B cell (primary cell): ENCODE data around the gene IQCH. TPM values are rescaled to one million over a fixed set of nuclear protein-coding genes. Genes with fewer than 3 reads are reported as not detected.
"Not testable (repeated sequence)": the region's sequence is repeated elsewhere in the genome, so short reads cannot be mapped to it uniquely, and the experiment has no call there.

Source experiments
- ATAC-seq: fragments of 200-7000 bp; cut with Tn5 transposase; one replicate; pipeline ENCODE4 v1.10.0; 2021; ENCODE audit warnings: low read depth, mild to moderate bottlenecking, moderate number of reproducible peaks, moderate library complexity
- CTCF ChIA-PET: fragments of 350-600 bp; sonication (Branson Sonifier 250); formaldehyde crosslinking; loops from one replicate; lab custom pipeline; 2021; ENCODE audit warnings: antibody characterized with exemption, inconsistent platforms; lab: Charles Lee
- POLR2A ChIA-PET: fragments of 350-600 bp; sonication (Branson Sonifier 250); formaldehyde crosslinking; loops from one replicate; lab custom pipeline; 2021; ENCODE audit warnings: antibody characterized with exemption; lab: Charles Lee
- DNase-seq: peaks from one replicate; pipeline ENCODE4 v3.0.0; 2013
- H2AFZ ChIP-seq: 2 replicates; pipeline ENCODE4 v1.6.1; 2012; ENCODE audit warnings: mild to moderate bottlenecking, low read depth, low read length; ENCODE audit not compliant: insufficient read depth, poor library complexity, severe bottlenecking
- H3K27ac ChIP-seq, 2 donors: 1 replicate in 1 of 2; 2 replicates in 1 of 2; pipeline ENCODE4 v1.5.1; 2012 to 2013; ENCODE audit warnings: low read length in 2 of 2, mild to moderate bottlenecking in 2 of 2, moderate library complexity in 1 of 2
- H3K27me3 ChIP-seq, 4 experiments: fragments of 200-600 bp in 1 of 4; sonication (generic) in 1 of 4; replicated peaks in 1 of 4; 1 replicate in 2 of 4; 2 replicates in 2 of 4; pipeline versions ENCODE4 v1.6.1 to v1.7.0; 2013 to 2016; ENCODE audit warnings: low read length in 3 of 4, mild to moderate bottlenecking in 2 of 4, mixed read lengths in 1 of 4, moderate library complexity in 1 of 4; ENCODE audit not compliant: insufficient read depth in 4 of 4, control insufficient read depth in 3 of 4; ENCODE audit errors: control extremely low read depth in 1 of 4
- H3K36me3 ChIP-seq, 2 experiments: replicated peaks in 1 of 2; 1 replicate in 1 of 2; 2 replicates in 1 of 2; pipeline versions ENCODE4 v1.6.1 to v1.7.1; 2013; ENCODE audit warnings: low read length in 1 of 2; ENCODE audit not compliant: insufficient read depth in 2 of 2, control insufficient read depth in 1 of 2; ENCODE audit errors: control extremely low read depth in 1 of 2, extremely low read depth in 1 of 2
- H3K4me1 ChIP-seq, 2 donors: fragments of 200-600 bp in 1 of 2; sonication (generic) in 1 of 2; 1 replicate in 1 of 2; 2 replicates in 1 of 2; pipeline versions ENCODE4 v1.5.1 to v1.6.1; 2013 to 2017; ENCODE audit warnings: low read length in 2 of 2; ENCODE audit not compliant: control insufficient read depth in 2 of 2, insufficient read depth in 2 of 2
- H3K4me2 ChIP-seq: replicated peaks from 2 replicates; pipeline ENCODE3; 2012; ENCODE audit warnings: mild to moderate bottlenecking, low read depth, low read length; ENCODE audit not compliant: poor library complexity, severe bottlenecking
- H3K4me3 ChIP-seq, 5 experiments: fragments of 200-600 bp in 1 of 5; sonication (generic) in 1 of 5; 1 replicate in 3 of 5; 2 replicates in 2 of 5; pipeline versions ENCODE4 v1.5.1 to v1.7.0; 2011 to 2016; ENCODE audit warnings: low read length in 4 of 5, mild to moderate bottlenecking in 4 of 5, low read depth in 2 of 5, control low read depth in 1 of 5, moderate library complexity in 1 of 5; ENCODE audit not compliant: insufficient read depth in 1 of 5; ENCODE audit errors: control extremely low read depth in 1 of 5, extremely low read depth in 1 of 5
- H3K79me2 ChIP-seq: fragments of 200-600 bp; sonication (generic); one replicate; pipeline ENCODE4 v1.6.0; 2016; ENCODE audit warnings: low read length; ENCODE audit not compliant: control insufficient read depth, insufficient read depth
- H3K9ac ChIP-seq: fragments of 200-600 bp; sonication (generic); 2 replicates; pipeline ENCODE4 v1.6.1; 2017; ENCODE audit warnings: mild to moderate bottlenecking, low read length, moderate library complexity
- H3K9me3 ChIP-seq, 3 donors: one replicate each; pipeline versions ENCODE4 v1.6.1 to v1.7.1; 2013; ENCODE audit warnings: low read length in 2 of 3; ENCODE audit not compliant: control insufficient read depth in 2 of 3, insufficient read depth in 1 of 3; ENCODE audit errors: control extremely low read depth in 1 of 3
- H4K20me1 ChIP-seq: 2 replicates; pipeline ENCODE4 v1.6.0; 2012; ENCODE audit warnings: mild to moderate bottlenecking, low read length; ENCODE audit not compliant: insufficient read depth, control insufficient read depth, poor library complexity, severe bottlenecking
- H3K27ac Mint-ChIP-seq: one replicate; pipeline ENCODE4 v1.8.0; 2021; ENCODE audit warnings: mixed read lengths
- H3K27me3 Mint-ChIP-seq: one replicate; pipeline ENCODE4 v1.8.0; 2021; ENCODE audit warnings: mixed read lengths
- H3K4me1 Mint-ChIP-seq: one replicate; pipeline ENCODE4 v1.8.0; 2021; ENCODE audit warnings: mixed read lengths
- H3K4me3 Mint-ChIP-seq: one replicate; pipeline ENCODE4 v1.8.0; 2021; ENCODE audit warnings: mixed read lengths
- H3K9me3 Mint-ChIP-seq: one replicate; pipeline ENCODE4 v1.8.0; 2022; ENCODE audit warnings: mixed read lengths; ENCODE audit not compliant: insufficient read depth
- EZH2 ChIP-seq: IDR thresholded peaks from 2 replicates; pipeline ENCODE4 v1.6.1; 2012; ENCODE audit warnings: borderline replicate concordance, low read depth, mild to moderate bottlenecking, moderate library complexity, low read length; ENCODE audit not compliant: insufficient read depth, poor library complexity, severe bottlenecking
- WGBS: methylation state at CpG from one replicate; pipeline ENCODE4 v1.1.5; 2013; ENCODE audit warnings: missing lambda C conversion rate; ENCODE audit not compliant: insufficient coverage; 5-methylcytosine and 5-hydroxymethylcytosine counted together
- intact Hi-C: fragments of 100-400 bp; cut with micrococcal nuclease; formaldehyde crosslinking; loops from one replicate; pipeline ENCODE4 v1.10.0; 2022
- polyA plus RNA-seq: library from polyadenylated mRNA; depleted of rRNA; stranded (reverse); fragments of >200 nt; gene quantifications from 2 replicates; pipeline ENCODE4 v1.2.3, GENCODE V29; 2012
- total RNA-seq, 2 donors: library from RNA; stranded (reverse); fragments of 120-200 nt in 1 of 2; gene quantifications; 1 replicate in 1 of 2; 2 replicates in 1 of 2; pipeline versions ENCODE4 v1.2.3 to v1.2.4, GENCODE V29; 2013 to 2022
- TF ChIP-seq, protein P1 (sequence below): fragments of 200-600 bp; IDR thresholded peaks from one replicate; pipeline ENCODE4 v1.8.0; 2022; ENCODE audit warnings: antibody characterized with exemption, mild to moderate bottlenecking

Gene IQCH
- total and polyA plus RNA-seq, 2 donors (not counting 1 experiment from before 2014, with no cell fraction given): 1.6 TPM; not detected in 1

DNA sequence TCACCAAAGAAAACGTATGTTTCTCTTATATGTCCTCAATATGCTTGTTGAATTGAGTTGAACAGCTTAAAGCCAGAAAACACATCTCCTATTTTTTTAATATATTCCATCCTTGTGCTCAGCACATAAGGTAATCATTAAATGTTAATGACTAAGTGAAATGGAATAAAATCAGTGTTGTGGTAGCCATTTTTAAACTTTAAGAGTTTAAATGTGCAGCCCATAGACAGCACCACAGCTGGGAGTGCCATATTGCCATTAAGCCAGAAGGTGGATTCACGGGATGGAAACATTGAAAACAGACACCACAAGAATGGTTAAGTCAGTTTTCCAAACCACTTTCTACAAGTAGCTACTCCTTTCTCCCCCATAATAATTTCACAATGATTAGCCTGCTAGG lies 189.5 kb downstream of the IQCH start:
- Histone ChIP-seq H3K36me3 (no peaks in the 10 kb centered on the region), H3K9ac (no peak overlapping the region), H4K20me1 (no peaks in the 10 kb centered on the region), H3K9me3 (no peaks in the 10 kb centered on the region), H3K4me3 (no peak overlapping the region), H3K4me2 (no peak overlapping the region), H3K27ac (no peak overlapping the region), H3K27me3 (no peaks in the 10 kb centered on the region), H2AFZ (no peak overlapping the region), H3K4me1 (no peaks in the 10 kb centered on the region), H3K79me2 (no peaks in the 10 kb centered on the region)
- no peak for DNase-seq
- CTCF ChIA-PET: interaction anchor here (1.2 kb wide), 1 partner anchor 13 kb away, joined by 3 read pairs; no protein-coding TSS in a partner anchor
- TF ChIP-seq EZH2: no peak
- TF ChIP-seq, protein P1, sequence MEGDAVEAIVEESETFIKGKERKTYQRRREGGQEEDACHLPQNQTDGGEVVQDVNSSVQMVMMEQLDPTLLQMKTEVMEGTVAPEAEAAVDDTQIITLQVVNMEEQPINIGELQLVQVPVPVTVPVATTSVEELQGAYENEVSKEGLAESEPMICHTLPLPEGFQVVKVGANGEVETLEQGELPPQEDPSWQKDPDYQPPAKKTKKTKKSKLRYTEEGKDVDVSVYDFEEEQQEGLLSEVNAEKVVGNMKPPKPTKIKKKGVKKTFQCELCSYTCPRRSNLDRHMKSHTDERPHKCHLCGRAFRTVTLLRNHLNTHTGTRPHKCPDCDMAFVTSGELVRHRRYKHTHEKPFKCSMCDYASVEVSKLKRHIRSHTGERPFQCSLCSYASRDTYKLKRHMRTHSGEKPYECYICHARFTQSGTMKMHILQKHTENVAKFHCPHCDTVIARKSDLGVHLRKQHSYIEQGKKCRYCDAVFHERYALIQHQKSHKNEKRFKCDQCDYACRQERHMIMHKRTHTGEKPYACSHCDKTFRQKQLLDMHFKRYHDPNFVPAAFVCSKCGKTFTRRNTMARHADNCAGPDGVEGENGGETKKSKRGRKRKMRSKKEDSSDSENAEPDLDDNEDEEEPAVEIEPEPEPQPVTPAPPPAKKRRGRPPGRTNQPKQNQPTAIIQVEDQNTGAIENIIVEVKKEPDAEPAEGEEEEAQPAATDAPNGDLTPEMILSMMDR: no peak
- no peak overlapping the region for H3K4me3 Mint-ChIP-seq
- POLR2A ChIA-PET: no interaction called here
- no peak for ATAC-seq
- H3K27me3 Mint-ChIP-seq: no peaks in the 10 kb centered on the region
- H3K9me3 Mint-ChIP-seq: peaks cover 2% of the 10 kb centered on the region
- no peaks in the 10 kb centered on the region for H3K4me1 Mint-ChIP-seq
- 100% methylated on average over 1 of the region's 2 CpGs for WGBS
- intact Hi-C loops: no loop called here
- no peak overlapping the region for H3K27ac Mint-ChIP-seq

DNA sequence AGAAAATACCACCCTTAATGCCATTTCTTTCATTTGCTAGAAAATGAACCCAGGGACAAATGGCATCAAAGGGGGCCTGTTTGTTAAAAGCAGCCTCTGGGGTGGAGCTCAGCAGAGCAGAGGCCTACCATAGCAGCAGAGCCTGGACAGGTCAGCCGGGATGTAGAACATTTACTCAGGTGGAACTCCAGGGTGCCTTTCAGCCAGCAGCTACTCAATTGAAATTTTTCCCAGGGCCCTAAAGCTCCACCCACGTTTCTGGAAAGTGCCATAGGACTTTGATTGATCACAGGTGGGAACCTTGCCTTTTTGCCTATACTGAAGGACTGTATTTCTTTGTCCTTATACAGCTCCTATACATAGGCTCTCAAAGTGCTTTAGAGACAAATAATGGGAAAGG lies 191.9 kb downstream of the IQCH start:
- WGBS: 100% methylated on average over 2 of the region's 2 CpGs
- H3K36me3 ChIP-seq: no peaks in the 10 kb centered on the region
- H3K27ac Mint-ChIP-seq: no peak overlapping the region
- ATAC-seq (no peak), DNase-seq (no peak)
- H3K9ac ChIP-seq: no peak overlapping the region
- no peak for TF ChIP-seq EZH2
- TF ChIP-seq, protein P1: no peak
- H3K4me1 ChIP-seq: no peaks in the 10 kb centered on the region
- peaks cover 2% of the 10 kb centered on the region for H3K9me3 Mint-ChIP-seq
- H3K9me3 ChIP-seq: no peaks in the 10 kb centered on the region
- no peak overlapping the region for H2AFZ ChIP-seq
- CTCF ChIA-PET: interaction anchor here (0.9 to 3.0 kb wide), 2 partner anchors 11 to 13 kb away, joined by 3 to 12 read pairs; no protein-coding TSS in a partner anchor
- H3K4me1 Mint-ChIP-seq: no peaks in the 10 kb centered on the region
- no peaks in the 10 kb centered on the region for H3K27me3 Mint-ChIP-seq
- no peak overlapping the region for H3K4me2 ChIP-seq
- H3K4me3 Mint-ChIP-seq: no peak overlapping the region
- no peak overlapping the region for H3K4me3 ChIP-seq
- intact Hi-C loops: no loop called here
- POLR2A ChIA-PET: no interaction called here
- no peaks in the 10 kb centered on the region for H3K79me2 ChIP-seq
- no peaks in the 10 kb centered on the region for H4K20me1 ChIP-seq
- H3K27me3 ChIP-seq: no peaks in the 10 kb centered on the region
- H3K27ac ChIP-seq: no peak overlapping the region

DNA sequence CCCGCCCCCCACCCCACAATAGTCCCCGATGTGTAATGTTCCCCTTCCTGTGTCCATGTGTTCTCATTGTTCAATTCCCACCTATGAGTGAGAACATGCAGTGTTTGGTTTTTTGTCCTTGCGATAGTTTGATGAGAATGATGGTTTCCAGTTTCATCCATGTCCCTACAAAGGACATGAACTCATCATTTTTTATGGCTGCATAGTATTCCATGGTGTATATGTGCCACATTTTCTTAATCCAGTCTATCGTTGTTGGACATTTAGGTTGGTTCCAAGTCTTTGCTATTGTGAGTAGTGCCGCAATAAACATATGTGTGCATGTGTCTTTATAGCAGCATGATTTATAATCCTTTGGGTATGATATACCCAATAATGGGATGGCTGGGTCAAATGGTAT lies 193.8 kb downstream of the IQCH start:
- H4K20me1 ChIP-seq, H3K9me3 Mint-ChIP-seq, H3K4me1 Mint-ChIP-seq, H3K27me3 ChIP-seq, H3K27ac ChIP-seq, H3K36me3 ChIP-seq, H3K4me3 ChIP-seq, H3K27ac Mint-ChIP-seq, CTCF ChIA-PET, H3K9me3 ChIP-seq, H3K4me3 Mint-ChIP-seq, H2AFZ ChIP-seq, H3K27me3 Mint-ChIP-seq, H3K79me2 ChIP-seq, ATAC-seq, H3K9ac ChIP-seq, H3K4me1 ChIP-seq, H3K4me2 ChIP-seq, DNase-seq, intact Hi-C loops, POLR2A ChIA-PET: not testable (repeated sequence)
- 100% methylated on average over 1 of the region's 5 CpGs for WGBS
